Body of pancreas (tissue), 4 donors: Measurements from ENCODE around the gene SRGAP1. TPM values are rescaled to one million over a fixed set of nuclear protein-coding genes. Genes with fewer than 3 reads are reported as not detected.
"Not testable (repeated sequence)": the region's sequence is repeated elsewhere in the genome, so short reads cannot be mapped to it uniquely, and the experiment has no call there.

Source experiments
- ATAC-seq: fragments of 150-250 bp; one replicate; pipeline ENCODE4 v1.9.1; 2016
- DNase-seq, 4 donors: peaks; one replicate each; pipeline ENCODE4 v3.0.0-alpha.2; 2019
- H3K27ac ChIP-seq, 4 donors: fragments of 200-600 bp; sonication (generic); 1 replicate in 3 of 4; 2 replicates in 1 of 4; pipeline versions ENCODE4 v1.5.1 to v1.6.1; 2016 to 2019; ENCODE audit warnings: mild to moderate bottlenecking in 1 of 4, mixed read lengths in 1 of 4, moderate library complexity in 1 of 4
- H3K27me3 ChIP-seq, 2 donors: fragments of 200-600 bp; sonication (generic); one replicate each; pipeline ENCODE4 v1.6.0; 2016; ENCODE audit warnings: mild to moderate bottlenecking in 1 of 2
- H3K36me3 ChIP-seq, 2 donors: fragments of 200-600 bp; sonication (generic); replicated peaks in 1 of 2; 2 replicates each; pipeline ENCODE4 v1.5.1; 2016; ENCODE audit warnings: low read depth in 2 of 2; ENCODE audit not compliant: insufficient read depth in 1 of 2
- H3K4me1 ChIP-seq: fragments of 200-600 bp; sonication (generic); one replicate; pipeline ENCODE4 v1.6.0; 2016
- H3K4me3 ChIP-seq, 2 donors: fragments of 200-600 bp; sonication (generic); 1 replicate in 1 of 2; 2 replicates in 1 of 2; pipeline ENCODE4 v1.5.1; 2016 to 2019
- H3K9me3 ChIP-seq, 3 donors: fragments of 200-600 bp; sonication (generic); 1 replicate in 2 of 3; 2 replicates in 1 of 3; pipeline ENCODE4 v1.5.1; 2016
- POLR2A ChIP-seq, 3 donors: fragments of 450-650 bp; IDR thresholded peaks; one replicate each; pipeline ENCODE4 v1.6.1; 2016; ENCODE audit warnings: antibody characterized with exemption in 3 of 3, mild to moderate bottlenecking in 2 of 3
- WGBS, 2 donors: methylation state at CpG; one replicate each; pipeline ENCODE4 v1.1.5; 2017; 5-methylcytosine and 5-hydroxymethylcytosine counted together
- intact Hi-C: fragments of 100-400 bp; cut with DNase I; formaldehyde crosslinking; loops from one replicate; pipeline ENCODE4 v1.15.1; 2023
- total RNA-seq, 2 donors: library from RNA; depleted of rRNA; stranded (reverse); fragments of >200 nt; gene quantifications; one replicate each; pipeline ENCODE4 v1.1.0, GENCODE V29; 2016
- TF ChIP-seq, protein P1 (sequence below), 7 experiments: fragments of 450-650 bp in 4 of 7; fragments of 200-600 bp in 3 of 7; sonication (generic) in 3 of 7; IDR thresholded peaks; one replicate each; pipeline ENCODE4 v1.5.1; 2016 to 2019; ENCODE audit warnings: antibody characterized with exemption in 7 of 7

SRGAP1 gene
- total RNA-seq, 2 donors from 2014 or later: 8.8 to 14.8 TPM

DNA sequence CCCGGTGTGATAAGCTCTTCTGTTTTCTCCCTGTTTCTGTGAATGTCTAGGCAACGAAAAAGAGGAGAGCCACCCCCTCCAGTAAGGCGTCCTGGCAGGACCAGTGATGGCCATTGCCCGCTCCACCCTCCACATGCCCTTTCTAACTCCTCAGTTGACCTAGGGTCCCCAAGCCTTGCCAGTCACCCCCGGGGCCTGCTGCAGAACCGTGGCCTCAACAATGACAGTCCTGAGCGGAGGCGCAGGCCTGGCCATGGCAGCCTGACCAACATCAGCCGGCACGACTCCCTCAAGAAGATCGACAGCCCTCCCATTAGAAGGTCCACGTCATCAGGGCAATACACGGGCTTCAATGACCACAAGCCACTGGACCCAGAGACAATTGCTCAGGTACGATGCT is 283.3 kb downstream of the SRGAP1 start:
- no peak overlapping the region for H3K4me3 ChIP-seq
- H3K4me1 ChIP-seq: peaks cover 8% of the 10 kb centered on the region
- no peaks in the 10 kb centered on the region for H3K27me3 ChIP-seq
- no peaks in the 10 kb centered on the region for H3K9me3 ChIP-seq
- H3K27ac ChIP-seq: no peak overlapping the region
- WGBS, 2 donors: 95 to 96% methylated on average over 13 to 14 of the region's 14 CpGs
- H3K36me3 ChIP-seq: peaks cover 0 to 5% of the 10 kb centered on the region in 2 donors
- TF ChIP-seq POLR2A (IDR thresholded peaks at IDR 0.05): no peak
- TF ChIP-seq, protein P1, sequence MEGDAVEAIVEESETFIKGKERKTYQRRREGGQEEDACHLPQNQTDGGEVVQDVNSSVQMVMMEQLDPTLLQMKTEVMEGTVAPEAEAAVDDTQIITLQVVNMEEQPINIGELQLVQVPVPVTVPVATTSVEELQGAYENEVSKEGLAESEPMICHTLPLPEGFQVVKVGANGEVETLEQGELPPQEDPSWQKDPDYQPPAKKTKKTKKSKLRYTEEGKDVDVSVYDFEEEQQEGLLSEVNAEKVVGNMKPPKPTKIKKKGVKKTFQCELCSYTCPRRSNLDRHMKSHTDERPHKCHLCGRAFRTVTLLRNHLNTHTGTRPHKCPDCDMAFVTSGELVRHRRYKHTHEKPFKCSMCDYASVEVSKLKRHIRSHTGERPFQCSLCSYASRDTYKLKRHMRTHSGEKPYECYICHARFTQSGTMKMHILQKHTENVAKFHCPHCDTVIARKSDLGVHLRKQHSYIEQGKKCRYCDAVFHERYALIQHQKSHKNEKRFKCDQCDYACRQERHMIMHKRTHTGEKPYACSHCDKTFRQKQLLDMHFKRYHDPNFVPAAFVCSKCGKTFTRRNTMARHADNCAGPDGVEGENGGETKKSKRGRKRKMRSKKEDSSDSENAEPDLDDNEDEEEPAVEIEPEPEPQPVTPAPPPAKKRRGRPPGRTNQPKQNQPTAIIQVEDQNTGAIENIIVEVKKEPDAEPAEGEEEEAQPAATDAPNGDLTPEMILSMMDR (IDR thresholded peaks at IDR 0.05): no peak
- ATAC-seq (no peak), DNase-seq (no peak)
- intact Hi-C loops: no loop called here

DNA sequence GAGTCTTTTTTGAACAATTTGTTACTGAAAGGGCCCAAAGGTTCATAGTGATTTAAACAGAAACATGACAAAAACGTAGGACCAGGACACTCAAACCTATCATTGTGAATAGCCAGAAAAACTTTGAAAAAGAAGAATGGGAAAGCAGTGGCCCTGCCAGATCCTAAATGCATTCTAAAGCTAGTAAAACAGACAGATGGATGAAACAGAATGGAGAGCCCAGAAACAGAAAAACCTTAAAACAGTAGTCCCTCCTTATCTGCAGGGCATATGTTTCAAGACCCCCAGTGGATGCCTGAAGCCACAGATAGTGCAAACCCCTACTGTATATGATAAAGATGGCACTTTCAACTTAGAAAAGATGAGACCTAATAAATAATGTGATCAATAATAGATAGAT is 283.9 kb downstream of the SRGAP1 start:
- H3K27me3 ChIP-seq: no peaks in the 10 kb centered on the region
- ATAC-seq (no peak), DNase-seq (no peak)
- TF ChIP-seq, protein P1 (IDR thresholded peaks at IDR 0.05): no peak
- no peak for TF ChIP-seq POLR2A (IDR thresholded peaks at IDR 0.05)
- H3K4me3 ChIP-seq: no peak overlapping the region
- peaks cover 0 to 5% of the 10 kb centered on the region in 2 donors for H3K36me3 ChIP-seq
- peaks cover 8% of the 10 kb centered on the region for H3K4me1 ChIP-seq
- WGBS, 2 donors: 69 to 87% methylated on average over 1 of the region's 1 CpG
- intact Hi-C loops: no loop called here
- no peak overlapping the region for H3K27ac ChIP-seq
- no peaks in the 10 kb centered on the region for H3K9me3 ChIP-seq

DNA sequence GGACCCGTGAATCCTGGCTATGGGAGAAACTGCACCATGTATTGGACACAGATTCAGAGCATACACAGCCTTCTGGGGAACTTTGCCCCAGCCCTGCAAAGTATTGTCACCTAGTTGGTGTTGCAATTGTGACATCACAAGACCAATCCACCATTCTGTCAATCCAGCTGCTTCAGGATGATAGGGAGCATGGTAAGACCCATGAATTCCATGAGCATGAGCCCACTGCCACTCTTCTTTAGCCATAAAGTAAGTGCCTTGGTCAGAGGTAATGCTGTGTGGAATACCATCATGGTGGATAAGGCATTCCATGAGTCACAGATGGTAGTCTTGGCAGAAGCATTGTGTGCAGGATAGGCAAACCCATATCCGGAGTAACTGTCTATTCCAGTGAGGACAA is 286.0 kb downstream of the SRGAP1 start:
- H3K9me3 ChIP-seq, H3K4me3 ChIP-seq, intact Hi-C loops, H3K4me1 ChIP-seq, H3K36me3 ChIP-seq, DNase-seq, H3K27ac ChIP-seq, H3K27me3 ChIP-seq, ATAC-seq: not testable (repeated sequence)
- 85 to 86% methylated on average over 2 of the region's 2 CpGs for WGBS, 2 donors

DNA sequence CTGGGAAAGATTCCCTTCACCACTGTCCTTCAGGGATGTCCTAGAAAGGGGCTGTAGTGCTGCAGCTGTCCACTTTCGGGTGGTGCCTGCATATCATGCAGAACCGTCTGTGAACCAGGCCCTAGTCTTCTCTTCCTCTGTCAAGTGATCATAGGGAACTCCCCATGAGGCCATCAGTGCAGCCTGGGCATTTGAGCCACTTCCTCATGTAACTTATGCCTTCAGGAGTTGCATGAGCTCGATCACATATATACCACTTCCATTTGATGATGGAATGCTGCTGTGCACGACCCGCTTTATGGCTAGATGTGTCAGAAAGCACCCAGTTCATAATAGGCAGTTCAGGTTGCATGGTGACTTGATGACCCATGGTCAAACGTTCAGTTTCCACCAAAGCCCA is 287.0 kb downstream of the SRGAP1 start:
- WGBS, 2 donors: 90 to 100% methylated on average over 4 to 6 of the region's 6 CpGs
- intact Hi-C loops, H3K27me3 ChIP-seq, H3K4me3 ChIP-seq, H3K4me1 ChIP-seq, ATAC-seq, H3K36me3 ChIP-seq, H3K9me3 ChIP-seq, H3K27ac ChIP-seq, DNase-seq: not testable (repeated sequence)

DNA sequence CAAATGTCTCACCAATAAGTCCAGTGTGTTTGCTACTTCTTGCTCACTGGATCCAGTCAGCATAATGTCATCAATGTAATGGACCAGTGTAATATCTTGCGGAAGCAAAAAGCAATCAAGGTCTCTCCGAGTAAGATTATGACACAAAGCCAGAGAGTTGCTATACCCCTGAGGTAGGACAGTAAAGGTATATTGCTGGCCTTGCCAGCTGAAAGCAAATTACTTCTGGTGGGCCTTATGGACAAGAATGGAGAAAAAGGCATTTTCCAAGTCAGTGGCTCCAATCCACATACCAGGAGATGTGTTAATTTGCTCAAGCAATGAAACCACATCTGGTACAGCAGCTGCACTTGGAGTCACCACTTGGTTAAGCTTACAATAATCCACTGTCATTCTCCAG is 288.2 kb downstream of the SRGAP1 start:
- H3K4me1 ChIP-seq, H3K27me3 ChIP-seq, ATAC-seq, H3K4me3 ChIP-seq, H3K36me3 ChIP-seq, H3K27ac ChIP-seq, DNase-seq, H3K9me3 ChIP-seq, intact Hi-C loops: not testable (repeated sequence)
- 89 to 94% methylated on average over 2 of the region's 2 CpGs for WGBS, 2 donors

DNA sequence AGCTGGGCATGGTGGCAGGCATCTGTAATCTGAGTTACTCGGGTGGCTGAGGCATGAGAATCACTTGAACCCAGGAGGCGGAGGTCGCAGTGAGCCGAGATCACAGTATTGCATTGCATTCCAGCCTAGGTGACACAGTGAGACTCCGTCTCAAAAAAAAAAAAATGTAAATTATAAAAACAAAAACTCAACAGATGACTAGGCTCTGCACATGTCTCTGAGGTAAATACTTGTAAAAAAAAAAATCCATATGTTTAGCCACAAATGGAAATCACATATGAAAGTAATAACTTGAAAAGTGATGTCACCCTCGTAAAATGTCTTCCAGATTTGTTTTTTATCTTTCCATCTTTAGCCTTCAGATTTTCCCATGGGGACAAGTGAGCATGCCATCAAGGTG is 292.6 kb downstream of the SRGAP1 start:
- TF ChIP-seq, protein P1 (IDR thresholded peaks at IDR 0.05): no peak
- no peak for TF ChIP-seq POLR2A (IDR thresholded peaks at IDR 0.05)
- DNase-seq (no peak), ATAC-seq (no peak)
- Histone ChIP-seq H3K36me3 (no peaks in the 10 kb centered on the region), H3K4me1 (no peaks in the 10 kb centered on the region), H3K4me3 (no peak overlapping the region), H3K27ac (no peak overlapping the region), H3K27me3 (no peaks in the 10 kb centered on the region), H3K9me3 (peaks cover 0 to 6% (median 0%) of the 10 kb centered on the region in 3 donors)
- intact Hi-C loops: no loop called here
- WGBS, 2 donors: 96 to 98% methylated on average over 6 of the region's 6 CpGs
